Stimulated activated CD4-positive, alpha-beta T cell treated with anti-CD3 and anti-CD28 coated beads, Interleukin-2, amount 100 ng/mL, for 24 hours (primary cell): ENCODE measurements around the gene SSBP4.
A peak's percentile ranks its signal among the peaks of the same experiment; 100 is the strongest.

Source experiments
- DNase-seq, 2 donors: peaks; one replicate each; pipeline ENCODE4 v3.0.0-alpha.2; 2020

Gene SSBP4

GRCh38 chr19:18422530-18423191 lies 3.5 kb downstream of the SSBP4 start:
- no peak for DNase-seq

- no peak for DNase-seq
These were observed 4.2 kb downstream of the SSBP4 start for GRCh38 chr19:18423258-18424020.

- no peak for DNase-seq
These were observed 5.1 kb downstream of the SSBP4 start for GRCh38 chr19:18424122-18424889.

GRCh38 chr19:18424890-18425514 lies 5.8 kb downstream of the SSBP4 start:
- no peak for DNase-seq

GRCh38 chr19:18425515-18426415 lies 6.6 kb downstream of the SSBP4 start:
- DNase-seq: no peak

GRCh38 chr19:18426416-18426767 lies 7.2 kb downstream of the SSBP4 start:
- DNase-seq: no peak

GRCh38 chr19:18427080-18427742 lies 8.0 kb downstream of the SSBP4 start:
- no peak for DNase-seq

- no peak for DNase-seq
These were observed 8.5 kb downstream of the SSBP4 start for GRCh38 chr19:18427743-18428113.

GRCh38 chr19:18428173-18428786 lies 9.1 kb downstream of the SSBP4 start:
- no peak for DNase-seq

GRCh38 chr19:18428787-18429674 lies 9.8 kb downstream of the SSBP4 start:
- peak; percentile 73 to 79 for DNase-seq

GRCh38 chr19:18429717-18430416 lies 10.7 kb downstream of the SSBP4 start:
- no peak for DNase-seq

- no peak for DNase-seq
These were observed 11.4 kb downstream of the SSBP4 start for GRCh38 chr19:18430417-18431144.

- no peak for DNase-seq
These were observed 12.4 kb downstream of the SSBP4 start for GRCh38 chr19:18431351-18432197.

GRCh38 chr19:18432275-18433014 lies 13.2 kb downstream of the SSBP4 start:
- DNase-seq: no peak

GRCh38 chr19:18433015-18433691 lies 14.0 kb downstream of the SSBP4 start:
- no peak for DNase-seq

GRCh38 chr19:18433735-18434398 lies 14.7 kb downstream of the SSBP4 start:
- DNase-seq: no peak
